ENCODE results near the gene GJC1. TPM values are rescaled to one million over a fixed set of nuclear protein-coding genes. Genes with fewer than 3 reads are reported as not detected.

GJC1 gene
- total RNA-seq, 1 donor from 2014 or later: 76.9 TPM

GRCh38 chr17:44848257-44848795 lies 18.2 kb upstream of the GJC1 start:
- Mint-ChIP-seq H3K4me1 (peaks cover 6% of the 10 kb centered on the region), H3K36me3 (peaks cover 21% of the 10 kb centered on the region), H3K9me3 (no peaks in the 10 kb centered on the region), H3K4me3 (no peak overlapping the region), H3K27me3 (ENCODE audit: insufficient read depth, low read depth) (no peaks in the 10 kb centered on the region), H3K27ac (no peak overlapping the region)
- no peak overlapping the region for H3K27ac ChIP-seq
- no peaks in the 10 kb centered on the region for H3F3A ChIP-seq (ENCODE audit: low read depth)
- no peak overlapping the region for H2AFZ ChIP-seq (replicated peaks)
- no peak for TF ChIP-seq EZH2 (IDR thresholded peaks at IDR 0.05)
- TF ChIP-seq, protein P1, sequence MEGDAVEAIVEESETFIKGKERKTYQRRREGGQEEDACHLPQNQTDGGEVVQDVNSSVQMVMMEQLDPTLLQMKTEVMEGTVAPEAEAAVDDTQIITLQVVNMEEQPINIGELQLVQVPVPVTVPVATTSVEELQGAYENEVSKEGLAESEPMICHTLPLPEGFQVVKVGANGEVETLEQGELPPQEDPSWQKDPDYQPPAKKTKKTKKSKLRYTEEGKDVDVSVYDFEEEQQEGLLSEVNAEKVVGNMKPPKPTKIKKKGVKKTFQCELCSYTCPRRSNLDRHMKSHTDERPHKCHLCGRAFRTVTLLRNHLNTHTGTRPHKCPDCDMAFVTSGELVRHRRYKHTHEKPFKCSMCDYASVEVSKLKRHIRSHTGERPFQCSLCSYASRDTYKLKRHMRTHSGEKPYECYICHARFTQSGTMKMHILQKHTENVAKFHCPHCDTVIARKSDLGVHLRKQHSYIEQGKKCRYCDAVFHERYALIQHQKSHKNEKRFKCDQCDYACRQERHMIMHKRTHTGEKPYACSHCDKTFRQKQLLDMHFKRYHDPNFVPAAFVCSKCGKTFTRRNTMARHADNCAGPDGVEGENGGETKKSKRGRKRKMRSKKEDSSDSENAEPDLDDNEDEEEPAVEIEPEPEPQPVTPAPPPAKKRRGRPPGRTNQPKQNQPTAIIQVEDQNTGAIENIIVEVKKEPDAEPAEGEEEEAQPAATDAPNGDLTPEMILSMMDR (IDR thresholded peaks at IDR 0.05): no peak
- no peak for TF ChIP-seq EZH2phosphoT487 (IDR thresholded peaks at IDR 0.05)
- no peak overlapping the region for H3K4me2 ChIP-seq
- no peaks in the 10 kb centered on the region for H4K20me1 ChIP-seq (ENCODE audit: low read depth)
- no peaks in the 10 kb centered on the region for H3K27me3 ChIP-seq
- H3K36me3 ChIP-seq: no peaks in the 10 kb centered on the region
- H3K9ac ChIP-seq: no peak overlapping the region
- H3K4me3 ChIP-seq: no peak overlapping the region
- H3K9me3 ChIP-seq (ENCODE audit: low read depth): no peaks in the 10 kb centered on the region
- H3K79me2 ChIP-seq (ENCODE audit: low read depth): no peaks in the 10 kb centered on the region
- no peak for DNase-seq (ENCODE audit: low spot score)
- peaks cover 8% of the 10 kb centered on the region for H3K4me1 ChIP-seq

- H2AFZ ChIP-seq (replicated peaks): no peak within 1 kb of the TSS
- H3K4me3 ChIP-seq: no peak within 1 kb of the TSS
- H3K36me3 ChIP-seq: no peaks in the 10 kb centered on the region
- Mint-ChIP-seq H3K9me3 (no peaks in the 10 kb centered on the region), H3K27me3 (ENCODE audit: insufficient read depth, low read depth) (peaks cover under 1% of the 10 kb centered on the region), H3K36me3 (peaks cover 20% of the 10 kb centered on the region), H3K27ac (no peak within 1 kb of the TSS), H3K4me3 (no peak within 1 kb of the TSS), H3K4me1 (peaks cover 13% of the 10 kb centered on the region)
- H3K4me2 ChIP-seq: no peak within 1 kb of the TSS
- no peaks in the 10 kb centered on the region for H3K9me3 ChIP-seq (ENCODE audit: low read depth)
- peaks cover 15% of the 10 kb centered on the region for H3K4me1 ChIP-seq
- no peaks in the 10 kb centered on the region for H3K79me2 ChIP-seq (ENCODE audit: low read depth)
- H4K20me1 ChIP-seq (ENCODE audit: low read depth): no peaks in the 10 kb centered on the region
- no peak within 1 kb of the TSS for H3K27ac ChIP-seq
- no peaks in the 10 kb centered on the region for H3F3A ChIP-seq (ENCODE audit: low read depth)
- H3K27me3 ChIP-seq: no peaks in the 10 kb centered on the region
- no peak for TF ChIP-seq EZH2 (IDR thresholded peaks at IDR 0.05)
- TF ChIP-seq, protein P1 (IDR thresholded peaks at IDR 0.05): no peak
- no peak for TF ChIP-seq EZH2phosphoT487 (IDR thresholded peaks at IDR 0.05)
- no peak for DNase-seq (ENCODE audit: low spot score)
- no peak within 1 kb of the TSS for H3K9ac ChIP-seq
These were observed 17.5 kb upstream of the GJC1 start, which contains the start of gene HIGD1B for GRCh38 chr17:44847586-44847985. HIGD1B (plus strand) TSS chr17:44847883; CDS start chr17:44848153, 270 bp downstream.

- H3K36me3 Mint-ChIP-seq: peaks cover 11% of the 10 kb centered on the region
These were observed 16.1 kb upstream of the GJC1 start for GRCh38 chr17:44846206-44846605.

More at GRCh38 chr17:44846206-44846605, 16.1 kb upstream of the GJC1 start:
- H3K4me3 ChIP-seq: no peak overlapping the region
- no peak overlapping the region for H2AFZ ChIP-seq (replicated peaks)
- DNase-seq (ENCODE audit: low spot score): no peak
- H4K20me1 ChIP-seq (ENCODE audit: low read depth): no peaks in the 10 kb centered on the region
- Mint-ChIP-seq H3K4me1 (peaks cover 16% of the 10 kb centered on the region), H3K9me3 (no peaks in the 10 kb centered on the region), H3K4me3 (peak overlapping the region; percentile 54), H3K27me3 (ENCODE audit: insufficient read depth, low read depth) (peaks cover 3% of the 10 kb centered on the region), H3K27ac (no peak overlapping the region)
- no peaks in the 10 kb centered on the region for H3K36me3 ChIP-seq
- no peaks in the 10 kb centered on the region for H3K27me3 ChIP-seq
- no peak overlapping the region for H3K9ac ChIP-seq
- H3K4me1 ChIP-seq: peaks cover 22% of the 10 kb centered on the region
- H3K79me2 ChIP-seq (ENCODE audit: low read depth): no peaks in the 10 kb centered on the region
- H3K4me2 ChIP-seq: no peak overlapping the region
- H3K9me3 ChIP-seq (ENCODE audit: low read depth): no peaks in the 10 kb centered on the region
- H3F3A ChIP-seq (ENCODE audit: low read depth): no peaks in the 10 kb centered on the region
- H3K27ac ChIP-seq: no peak overlapping the region
- TF ChIP-seq EZH2 (IDR thresholded peaks at IDR 0.05) (no peak), EZH2phosphoT487 (IDR thresholded peaks at IDR 0.05) (no peak)
- TF ChIP-seq, protein P1 (IDR thresholded peaks at IDR 0.05): no peak

Data from neural progenitor cell (in vitro differentiated cells).